Endothelial cell of umbilical vein (primary cell): ENCODE data around the gene LOXHD1.

Source experiments
- CTCF ChIP-seq, 2 donors: IDR thresholded peaks; 1 replicate in 1 of 2; 2 replicates in 1 of 2; pipeline ENCODE4 v1.5.1; 2011; ENCODE audit warnings: low read length in 2 of 2, mild to moderate bottlenecking in 2 of 2, moderate library complexity in 2 of 2, control low read depth in 1 of 2, inconsistent platforms in 1 of 2, low read depth in 1 of 2; ENCODE audit not compliant: insufficient read depth in 1 of 2; ENCODE audit errors: extremely low read depth in 1 of 2
- EZH2 ChIP-seq: IDR thresholded peaks from 2 replicates; pipeline ENCODE4 v1.6.1; 2012; ENCODE audit warnings: borderline replicate concordance, low read depth, mild to moderate bottlenecking, moderate library complexity, low read length, inconsistent platforms; ENCODE audit not compliant: severe bottlenecking
- TF ChIP-seq, protein P1 (sequence below): IDR thresholded peaks from 2 replicates; pipeline ENCODE4 v1.6.1; 2011; ENCODE audit not compliant: insufficient read depth, insufficient read length

- TF ChIP-seq CTCF (IDR thresholded peaks at IDR 0.05; ENCODE audit: extremely low read depth in 1 of 2, insufficient read depth in 1 of 2, low read depth in 1 of 2, low read length in 2 of 2) = no peak
- TF ChIP-seq EZH2 = no peak
- TF ChIP-seq, protein P1, sequence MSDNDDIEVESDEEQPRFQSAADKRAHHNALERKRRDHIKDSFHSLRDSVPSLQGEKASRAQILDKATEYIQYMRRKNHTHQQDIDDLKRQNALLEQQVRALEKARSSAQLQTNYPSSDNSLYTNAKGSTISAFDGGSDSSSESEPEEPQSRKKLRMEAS = no peak
Measured at GRCh38 chr18:46542545-46542944, 114.5 kb downstream of the LOXHD1 start.
